SHP77 (cell line): Measurements from ENCODE around the gene OR2A14.
A peak's percentile ranks its signal among the peaks of the same experiment; 100 is the strongest.
"Not testable (repeated sequence)": the region's sequence is repeated elsewhere in the genome, so short reads cannot be mapped to it uniquely, and the experiment has no call there.

Experiments
- DNase-seq, 2 experiments: peaks; one replicate each; lab custom pipeline; 2025; lab: John Stamatoyannopoulos, UW

Gene OR2A14

DNA sequence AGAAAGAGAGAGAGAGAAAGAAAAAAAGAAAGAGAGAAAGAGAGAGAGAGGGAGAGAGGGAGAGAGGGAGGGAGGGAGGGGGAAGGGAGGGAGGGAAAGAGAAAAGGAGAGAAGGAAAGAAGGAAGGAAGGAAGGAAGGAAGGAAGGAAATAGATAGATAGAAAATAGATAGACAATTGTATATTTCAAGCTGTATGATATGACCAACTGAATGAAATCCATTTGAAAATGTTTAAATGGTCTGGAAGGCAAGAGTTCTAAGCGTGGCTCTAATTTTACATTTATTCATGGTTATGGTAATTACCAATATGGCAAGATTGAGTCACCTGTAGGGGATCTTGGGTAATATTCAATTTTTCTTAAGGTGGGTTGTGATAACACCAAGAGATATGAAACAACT, 35.9 kb downstream of the OR2A14 start:
- no peak for DNase-seq

DNA sequence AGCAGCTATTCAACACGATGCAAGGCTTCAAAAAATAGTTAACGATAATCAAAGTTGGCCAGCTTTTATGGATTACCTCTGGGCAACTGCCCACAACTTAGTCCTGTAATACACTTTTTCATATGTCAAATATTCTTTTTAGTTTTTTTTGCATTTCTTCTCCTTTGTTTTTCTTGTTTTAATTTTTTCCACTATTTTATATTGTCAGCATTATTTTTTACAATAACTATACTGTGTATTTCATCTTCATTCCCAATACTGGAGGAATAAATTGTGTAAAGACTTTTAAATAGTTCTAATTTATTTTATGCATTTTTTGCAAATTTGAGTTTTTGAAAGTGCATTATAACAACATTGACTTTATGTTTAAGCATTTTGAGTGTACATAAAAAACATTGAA, 41.8 kb downstream of the OR2A14 start:
- DNase-seq: no peak

DNA sequence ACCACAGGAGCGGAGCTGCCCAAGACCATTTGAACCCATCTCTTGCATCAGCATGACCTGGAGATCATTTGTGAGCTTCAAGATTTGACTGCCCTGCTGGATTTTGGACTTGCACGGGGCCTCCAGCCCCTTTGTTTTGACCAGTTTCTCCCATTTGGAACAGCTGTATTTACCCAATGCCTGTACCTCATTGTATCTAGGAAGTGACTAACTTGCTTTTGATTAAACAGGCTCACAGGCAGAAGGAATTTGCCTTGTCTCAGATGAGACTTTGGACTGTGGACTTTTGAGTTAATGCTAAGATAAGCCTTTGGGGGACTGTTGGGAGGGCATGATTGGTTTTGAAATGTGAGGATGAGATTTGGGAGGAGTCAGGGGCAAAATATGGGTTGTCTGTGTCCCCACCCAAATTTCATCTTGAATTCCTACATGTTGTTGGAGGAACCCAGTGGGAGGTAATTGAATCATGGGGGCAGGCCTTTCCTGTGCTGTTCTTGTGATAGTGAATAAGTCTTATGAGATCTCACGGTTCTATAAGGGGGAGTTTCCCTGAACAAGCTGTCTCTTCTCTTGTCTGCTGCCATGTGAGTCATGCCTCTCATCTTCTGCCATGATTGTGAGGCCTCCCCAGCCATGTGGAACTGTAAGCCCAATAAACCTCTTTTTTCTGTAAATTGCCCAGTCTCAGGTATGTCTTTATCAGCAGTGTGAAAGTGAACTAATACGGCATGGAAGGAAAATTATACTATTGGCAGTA, 48.8 kb downstream of the OR2A14 start:
- not testable (repeated sequence) for DNase-seq

DNA sequence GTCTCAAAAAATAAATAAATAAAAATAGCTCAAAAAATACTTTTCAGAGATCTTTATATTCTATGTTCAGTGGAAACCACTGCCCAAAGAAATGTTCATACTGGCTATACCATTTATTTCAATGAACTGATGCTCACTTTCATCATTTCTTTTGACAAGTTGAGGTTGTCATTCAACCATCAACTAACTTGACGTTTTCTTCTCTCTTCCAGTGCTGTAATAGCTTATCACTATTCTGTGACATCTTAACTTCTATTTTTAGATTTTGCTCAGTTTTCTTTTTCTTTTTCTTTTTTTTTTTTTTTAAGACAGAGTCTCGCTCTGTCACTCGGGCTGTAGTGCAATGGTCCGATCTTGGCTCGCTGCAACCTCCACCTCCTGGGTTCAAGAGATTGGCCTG, 51.6 kb downstream of the OR2A14 start:
- no peak for DNase-seq

DNA sequence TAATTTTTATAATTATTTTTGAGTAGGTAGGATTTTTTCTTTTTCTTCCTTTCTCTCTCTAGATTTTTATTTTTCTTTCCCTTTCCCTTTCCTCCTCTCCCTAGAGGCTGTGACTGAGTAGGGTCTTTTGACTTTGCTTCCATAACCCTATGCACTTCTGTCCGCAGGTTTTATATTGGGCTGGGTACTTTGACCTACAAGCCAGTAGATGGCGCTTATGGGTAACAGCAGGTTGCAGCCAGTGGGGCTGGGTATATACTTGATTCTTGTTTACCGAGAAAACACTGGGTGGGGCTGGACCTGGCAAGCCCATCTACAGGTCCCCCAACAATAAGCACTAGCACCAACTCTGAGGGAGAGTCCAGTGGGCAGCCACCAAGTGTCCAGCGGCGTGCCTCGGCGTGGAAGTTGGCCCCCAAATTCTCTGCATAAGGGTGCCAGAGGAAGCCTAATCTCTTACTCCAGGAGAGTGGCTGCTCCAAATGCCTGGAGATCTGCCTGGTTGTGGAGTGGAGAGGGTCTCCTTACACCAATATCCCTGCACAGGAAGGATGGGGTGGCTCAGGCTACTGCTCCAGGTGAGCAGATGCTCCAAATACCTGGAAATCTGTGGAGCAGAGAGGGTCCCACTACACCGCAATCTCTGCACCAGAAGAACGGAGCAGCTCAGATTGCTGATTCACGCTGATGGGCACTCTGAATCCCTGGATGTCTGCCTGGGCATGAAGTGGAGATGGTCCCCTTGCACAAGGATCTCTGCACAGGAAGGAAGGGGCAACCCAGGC, 55.6 kb downstream of the OR2A14 start:
- peak in 1 of 2 experiments; percentile 4 for DNase-seq

DNA sequence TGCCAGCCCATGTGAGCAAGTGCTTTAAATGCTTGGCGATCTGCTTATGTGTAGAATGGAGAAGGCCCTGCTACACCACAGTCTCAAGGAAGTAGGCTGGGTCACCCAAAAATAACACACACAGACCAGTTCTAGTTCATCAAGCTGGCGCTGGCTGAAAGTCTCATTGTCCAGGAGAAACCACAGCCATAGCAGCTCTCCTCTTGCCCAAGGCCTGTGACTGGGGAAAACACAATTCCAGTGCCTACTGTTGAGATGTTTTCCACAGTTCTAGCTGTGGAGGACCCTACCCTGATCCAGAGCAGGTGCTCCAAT, 56.1 kb downstream of the OR2A14 start:
- DNase-seq: not testable (repeated sequence)
